ENCODE data around the gene EN1. TPM values are rescaled to one million over a fixed set of nuclear protein-coding genes. Genes with fewer than 3 reads are reported as not detected.

EN1 gene
- polyA plus RNA-seq: not detected

GRCh38 chr2:118846953-118847761 is at the start of gene EN1:
EN1 (minus strand) TSS chr2:118847648; CDS start chr2:118847167, 481 bp downstream.
- H3K27me3 Mint-ChIP-seq (ENCODE audit: low read depth in 3 of 3): peaks cover 30 to 72% (median 48%) of the 10 kb centered on the region in 3 donors
- peaks cover 17 to 30% of the 10 kb centered on the region in 2 donors for H3K4me1 Mint-ChIP-seq
- peaks cover 0 to 5% (median 2%) of the 10 kb centered on the region in 6 donors for H3K9me3 Mint-ChIP-seq
- no peak for DNase-seq
- peak within 1 kb of the TSS; percentile 46 to 71 (median 67) for H3K4me3 Mint-ChIP-seq
- H3K27ac Mint-ChIP-seq: no peak within 1 kb of the TSS
- H3K36me3 Mint-ChIP-seq: peaks cover 0 to 4% (median 0%) of the 10 kb centered on the region in 3 donors

DNA sequence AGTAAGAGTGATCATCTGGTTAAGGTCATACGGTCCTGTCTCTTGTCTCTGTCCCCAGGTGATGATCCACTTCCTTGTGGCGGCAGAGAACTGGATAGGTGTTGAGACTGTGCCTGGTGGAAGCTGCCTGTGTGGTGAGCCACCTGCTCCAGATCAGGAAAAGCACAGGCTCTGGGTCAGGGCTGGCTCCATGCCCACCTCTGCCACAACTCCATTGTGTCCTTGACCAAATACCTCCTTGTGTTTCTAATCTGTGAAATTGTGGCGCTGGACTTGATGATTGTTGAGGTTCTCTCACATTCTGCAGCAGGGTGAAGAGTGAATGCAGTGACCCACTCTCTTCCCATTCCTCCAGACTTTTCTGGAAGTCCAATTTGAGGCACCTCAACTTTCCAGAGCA is 45.7 kb upstream of the EN1 start:
- Mint-ChIP-seq H3K27me3 (ENCODE audit: low read depth in 3 of 3) (peaks cover 2 to 7% (median 3%) of the 10 kb centered on the region in 3 donors), H3K36me3 (peaks cover 0 to 6% (median 3%) of the 10 kb centered on the region in 3 donors), H3K4me1 (no peaks in the 10 kb centered on the region), H3K27ac (no peak overlapping the region), H3K4me3 (no peak overlapping the region), H3K9me3 (peaks cover 0 to 12% (median 8%) of the 10 kb centered on the region in 6 donors)
- DNase-seq: no peak

GRCh38 chr2:118889995-118890394 is 42.5 kb upstream of the EN1 start:
- H3K27ac Mint-ChIP-seq: no peak overlapping the region

DNA sequence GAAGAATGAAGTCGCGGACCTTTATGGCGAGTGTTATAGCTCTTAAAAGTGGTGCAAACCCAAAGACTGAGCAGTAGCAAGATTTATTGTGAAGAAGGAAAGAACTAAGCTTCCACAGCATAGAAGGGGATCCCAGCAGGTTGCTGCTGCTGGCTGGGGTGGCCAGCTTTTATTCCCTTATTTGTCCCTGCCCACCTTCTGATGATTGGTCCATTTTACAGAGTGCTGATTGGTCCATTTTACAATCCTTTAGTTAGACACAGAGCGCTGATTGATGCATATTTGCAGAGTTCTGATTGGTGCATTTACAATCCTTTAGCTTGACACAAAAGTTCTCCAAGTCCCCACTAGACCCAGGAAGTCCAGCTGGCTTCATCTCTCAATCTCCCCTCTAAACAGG is 36.3 kb upstream of the EN1 start:
- DNase-seq: no peak
- Mint-ChIP-seq H3K4me3 (no peak overlapping the region), H3K27me3 (ENCODE audit: low read depth in 3 of 3) (peaks cover 6 to 22% (median 10%) of the 10 kb centered on the region in 3 donors), H3K4me1 (peaks cover 8 to 20% of the 10 kb centered on the region in 2 donors), H3K27ac (no peak overlapping the region), H3K36me3 (no peaks in the 10 kb centered on the region), H3K9me3 (no peaks in the 10 kb centered on the region)

More at GRCh38 chr2:118889995-118890394, 42.5 kb upstream of the EN1 start:
- H3K4me3 Mint-ChIP-seq: no peak overlapping the region
- H3K4me1 Mint-ChIP-seq: no peaks in the 10 kb centered on the region
- peaks cover 0 to 12% (median 8%) of the 10 kb centered on the region in 6 donors for H3K9me3 Mint-ChIP-seq
- peaks cover 2 to 10% (median 3%) of the 10 kb centered on the region in 3 donors for H3K27me3 Mint-ChIP-seq (ENCODE audit: low read depth in 3 of 3)
- DNase-seq: no peak
- peaks cover 0 to 6% (median 3%) of the 10 kb centered on the region in 3 donors for H3K36me3 Mint-ChIP-seq

- DNase-seq: peak; percentile 42 to 51 (median 50)
- Mint-ChIP-seq H3K27ac (peak overlapping the region in 3 of 6 donors; percentile 30 to 55 (median 41)), H3K27me3 (ENCODE audit: low read depth in 3 of 3) (peaks cover 5 to 23% (median 11%) of the 10 kb centered on the region in 3 donors), H3K9me3 (no peaks in the 10 kb centered on the region), H3K36me3 (no peaks in the 10 kb centered on the region), H3K4me3 (peak overlapping the region; percentile 48 to 89 (median 87)), H3K4me1 (peaks cover 8 to 20% of the 10 kb centered on the region in 2 donors)
These were observed 35.4 kb upstream of the EN1 start for GRCh38 chr2:118882693-118883336.

DNA sequence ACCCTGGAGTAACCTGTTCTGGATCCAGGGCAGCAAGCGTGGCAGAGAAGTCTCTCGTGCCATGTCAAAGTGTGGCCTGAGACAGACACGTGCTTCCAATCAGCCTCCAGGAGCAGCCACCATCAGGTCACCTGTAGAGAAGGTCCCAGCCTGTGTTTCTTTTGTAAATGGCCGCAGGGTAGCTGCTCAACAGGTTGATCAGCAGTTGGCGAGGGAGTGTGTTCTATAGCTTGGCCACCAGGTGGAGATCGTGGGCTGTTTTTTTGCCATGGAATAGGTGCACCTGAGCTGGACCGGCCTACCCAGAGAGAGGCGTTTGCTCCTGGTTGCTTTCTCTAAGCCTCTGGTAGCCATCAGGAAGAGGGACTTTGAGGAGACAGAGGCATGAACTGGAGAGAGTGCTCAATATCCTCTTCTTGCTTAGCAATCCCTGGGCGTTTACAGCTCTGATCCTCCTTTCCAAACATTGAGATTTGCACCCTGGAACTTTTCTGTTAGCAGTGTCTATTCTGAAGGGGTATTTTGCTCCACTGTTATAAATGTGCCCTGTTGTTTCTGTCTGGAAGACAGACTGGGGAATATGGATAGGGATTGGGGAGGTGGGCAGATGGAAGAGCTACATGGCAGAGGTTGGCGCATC is 34.2 kb upstream of the EN1 start:
- H3K36me3 Mint-ChIP-seq: no peaks in the 10 kb centered on the region
- H3K9me3 Mint-ChIP-seq: no peaks in the 10 kb centered on the region
- peak; percentile 17 to 35 (median 32) for DNase-seq
- H3K27me3 Mint-ChIP-seq (ENCODE audit: low read depth in 3 of 3): peaks cover 5 to 22% (median 11%) of the 10 kb centered on the region in 3 donors
- H3K4me3 Mint-ChIP-seq: no peak overlapping the region
- H3K4me1 Mint-ChIP-seq: peaks cover 8 to 20% of the 10 kb centered on the region in 2 donors
- H3K27ac Mint-ChIP-seq: no peak overlapping the region

DNA sequence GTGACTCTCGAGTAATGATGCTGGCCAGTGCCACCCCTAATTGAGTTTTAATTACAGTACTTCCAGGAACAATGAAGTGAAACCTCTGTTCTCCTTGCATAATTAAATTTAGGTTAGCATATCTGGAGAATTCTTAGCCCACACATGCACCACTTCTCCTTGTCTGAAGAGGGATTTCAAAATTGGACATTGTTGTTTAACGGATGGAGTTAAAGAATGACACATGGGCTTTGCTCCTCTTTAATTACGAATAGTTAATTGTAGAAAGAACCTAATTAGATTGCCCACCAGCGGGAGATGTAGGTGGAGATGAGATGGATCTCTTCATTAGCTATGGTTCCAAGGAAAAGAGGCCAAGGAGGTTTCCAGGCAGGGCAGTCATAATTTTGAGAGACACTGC is 33.1 kb upstream of the EN1 start:
- Mint-ChIP-seq H3K9me3 (no peaks in the 10 kb centered on the region), H3K27ac (no peak overlapping the region), H3K36me3 (no peaks in the 10 kb centered on the region), H3K27me3 (ENCODE audit: low read depth in 3 of 3) (peaks cover 5 to 28% (median 13%) of the 10 kb centered on the region in 3 donors), H3K4me3 (no peak overlapping the region), H3K4me1 (peaks cover 8 to 20% of the 10 kb centered on the region in 2 donors)
- DNase-seq: no peak

DNA sequence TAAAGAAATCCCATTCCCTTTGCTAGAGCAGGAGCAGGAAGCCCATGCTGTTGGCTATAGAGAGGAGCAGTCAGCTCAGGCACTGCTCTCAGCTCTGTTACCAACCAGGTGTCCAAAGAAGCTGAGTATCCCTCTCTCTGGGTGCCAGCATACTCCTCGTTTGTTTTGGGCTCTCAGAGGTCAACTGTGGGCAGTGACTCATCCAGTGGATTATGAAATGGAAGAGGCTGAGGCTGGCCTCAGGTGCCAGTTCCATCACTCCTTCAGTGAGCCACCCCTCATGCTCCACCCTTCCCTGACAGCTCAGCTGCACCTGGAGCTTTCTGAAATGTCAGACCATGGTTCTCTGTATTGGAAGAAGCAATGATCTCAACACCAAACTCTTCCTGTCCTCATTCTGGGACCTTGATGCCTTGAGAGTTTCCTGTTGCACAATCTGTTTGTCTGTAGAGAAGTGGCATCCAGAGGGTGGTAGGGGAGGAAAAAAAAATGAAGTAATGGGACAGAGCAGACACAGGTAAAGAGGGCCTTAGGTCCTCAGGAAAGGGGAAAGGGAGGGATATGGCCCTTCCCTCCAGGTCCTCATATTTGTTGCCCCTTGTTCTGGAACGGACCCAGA is 31.2 kb upstream of the EN1 start:
- H3K27ac Mint-ChIP-seq: no peak overlapping the region
- peaks cover 8 to 20% of the 10 kb centered on the region in 2 donors for H3K4me1 Mint-ChIP-seq
- no peaks in the 10 kb centered on the region for H3K9me3 Mint-ChIP-seq
- H3K36me3 Mint-ChIP-seq: no peaks in the 10 kb centered on the region
- no peak overlapping the region for H3K4me3 Mint-ChIP-seq
- DNase-seq: no peak
- H3K27me3 Mint-ChIP-seq (ENCODE audit: low read depth in 3 of 3): peaks cover 3 to 28% (median 13%) of the 10 kb centered on the region in 3 donors

DNA sequence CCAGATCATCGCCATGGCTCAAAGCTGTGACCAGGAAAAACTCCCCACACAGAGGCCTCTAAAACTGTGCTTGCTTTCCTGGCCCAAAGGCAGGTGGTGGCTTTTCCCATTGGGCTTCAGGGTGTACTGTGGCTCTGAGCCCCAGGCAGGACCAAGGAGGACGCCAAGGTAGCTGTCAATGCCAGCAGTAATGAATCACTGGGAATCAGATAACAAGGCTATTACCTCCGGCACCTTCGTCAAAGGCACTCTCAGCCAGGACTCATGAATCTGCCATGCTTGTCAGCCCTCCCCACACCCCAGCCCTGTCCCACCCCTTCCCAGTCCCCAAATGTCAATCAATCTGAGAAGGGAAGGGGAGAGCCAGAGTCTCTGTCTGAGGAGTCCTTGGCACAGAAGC is 27.9 kb upstream of the EN1 start:
- Mint-ChIP-seq H3K27ac (no peak overlapping the region), H3K27me3 (ENCODE audit: low read depth in 3 of 3) (peaks cover 4 to 27% (median 7%) of the 10 kb centered on the region in 3 donors), H3K4me3 (no peak overlapping the region), H3K4me1 (no peaks in the 10 kb centered on the region), H3K9me3 (peaks cover 0 to 2% (median 0%) of the 10 kb centered on the region in 6 donors), H3K36me3 (no peaks in the 10 kb centered on the region)
- no peak for DNase-seq

DNA sequence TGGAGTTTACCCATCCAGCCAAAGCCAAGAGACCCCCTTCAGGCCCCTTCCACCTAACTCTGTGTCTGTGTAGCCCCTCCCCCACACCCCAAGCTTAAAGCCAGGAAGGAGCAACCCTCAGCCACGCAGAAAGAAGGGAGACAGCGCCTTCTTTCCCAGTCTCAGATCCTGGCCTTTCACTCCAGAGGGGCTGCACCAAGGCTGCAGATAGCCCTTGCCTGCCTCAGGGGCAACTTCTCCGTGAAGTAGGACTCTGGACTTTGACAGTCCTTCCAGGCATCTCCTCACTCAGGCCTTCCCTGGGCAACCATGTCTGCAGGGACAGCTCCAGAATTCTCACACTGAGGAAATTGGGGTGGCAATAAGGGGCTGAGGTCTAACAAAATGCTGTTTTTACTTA is 26.9 kb upstream of the EN1 start:
- DNase-seq: no peak
- no peaks in the 10 kb centered on the region for H3K4me1 Mint-ChIP-seq
- no peak overlapping the region for H3K4me3 Mint-ChIP-seq
- H3K9me3 Mint-ChIP-seq: peaks cover 0 to 2% (median 0%) of the 10 kb centered on the region in 6 donors
- H3K36me3 Mint-ChIP-seq: no peaks in the 10 kb centered on the region
- H3K27ac Mint-ChIP-seq: no peak overlapping the region
- peaks cover 4 to 19% (median 9%) of the 10 kb centered on the region in 3 donors for H3K27me3 Mint-ChIP-seq (ENCODE audit: low read depth in 3 of 3)

GRCh38 chr2:118865106-118865505 is 17.7 kb upstream of the EN1 start:
- H3K4me1 Mint-ChIP-seq: no peaks in the 10 kb centered on the region
- H3K27me3 Mint-ChIP-seq (ENCODE audit: low read depth in 3 of 3): peaks cover 9 to 20% (median 15%) of the 10 kb centered on the region in 3 donors
- no peaks in the 10 kb centered on the region for H3K36me3 Mint-ChIP-seq
- DNase-seq: peak in 1 of 3 donors; percentile 17
- no peak overlapping the region for H3K4me3 Mint-ChIP-seq
- no peak overlapping the region for H3K27ac Mint-ChIP-seq
- no peaks in the 10 kb centered on the region for H3K9me3 Mint-ChIP-seq

DNA sequence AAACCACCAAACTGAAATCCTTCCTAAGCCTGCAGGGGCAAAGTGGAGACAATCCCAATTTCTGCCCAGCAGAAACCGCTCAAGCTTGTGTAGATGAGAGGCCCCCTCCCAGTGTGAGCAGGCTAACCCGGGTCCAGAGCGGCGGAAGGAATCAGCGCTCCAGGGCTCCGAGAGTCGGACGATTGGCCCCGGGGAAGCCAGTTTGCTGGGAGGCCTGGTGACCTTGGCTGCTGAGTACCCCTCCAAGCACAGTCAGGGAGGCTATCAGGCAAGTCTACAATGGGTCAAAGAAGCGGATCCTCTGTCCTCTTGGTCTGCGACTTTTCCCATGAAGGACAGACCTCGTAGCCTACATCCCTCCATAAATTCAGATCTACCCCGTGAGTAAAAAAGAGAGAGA is 16.8 kb upstream of the EN1 start:
- Mint-ChIP-seq H3K9me3 (no peaks in the 10 kb centered on the region), H3K27ac (no peak overlapping the region), H3K27me3 (ENCODE audit: low read depth in 3 of 3) (peaks cover 14 to 23% (median 22%) of the 10 kb centered on the region in 3 donors), H3K4me3 (no peak overlapping the region), H3K4me1 (no peaks in the 10 kb centered on the region), H3K36me3 (no peaks in the 10 kb centered on the region)
- no peak for DNase-seq

DNA sequence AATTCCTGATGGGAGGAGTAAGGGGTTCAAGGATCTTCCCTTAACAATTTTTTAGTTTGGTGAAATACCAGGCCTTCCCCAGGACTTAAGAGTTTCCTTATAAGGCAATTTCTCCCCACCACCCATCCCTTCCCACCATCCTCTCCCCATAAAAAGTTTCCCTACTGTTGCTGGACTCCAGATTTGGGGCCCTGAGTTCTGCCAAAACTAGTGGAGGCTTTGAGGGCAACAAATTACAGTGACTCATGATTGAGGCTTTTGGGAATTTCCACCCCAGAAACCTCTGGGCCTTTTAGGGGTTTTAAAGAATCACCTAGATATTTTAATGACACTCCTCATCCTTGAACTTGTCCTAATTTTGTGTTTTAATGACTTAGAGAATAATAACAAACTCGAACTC is 14.3 kb upstream of the EN1 start:
- Mint-ChIP-seq H3K27me3 (ENCODE audit: low read depth in 3 of 3) (peaks cover 15 to 29% (median 26%) of the 10 kb centered on the region in 3 donors), H3K27ac (no peak overlapping the region), H3K36me3 (no peaks in the 10 kb centered on the region), H3K9me3 (no peaks in the 10 kb centered on the region), H3K4me3 (no peak overlapping the region), H3K4me1 (no peaks in the 10 kb centered on the region)
- no peak for DNase-seq

Data from immature natural killer cell (primary cell).